Fibroblast of lung (primary cell): Measurements from ENCODE around the gene CLECL1.

Source experiments
- CTCF ChIP-seq, 2 donors: IDR thresholded peaks in 1 of 2; conservative IDR thresholded peaks in 1 of 2; 1 replicate in 1 of 2; 2 replicates in 1 of 2; pipeline ENCODE4 v1.5.1; 2011 to 2012; ENCODE audit warnings: low read length in 2 of 2, control low read depth in 1 of 2, inconsistent platforms in 1 of 2, low read depth in 1 of 2, mild to moderate bottlenecking in 1 of 2
- EZH2 ChIP-seq: IDR thresholded peaks from 2 replicates; pipeline ENCODE4 v1.5.1; 2012; ENCODE audit warnings: low read length, control low read depth, mild to moderate bottlenecking; ENCODE audit errors: missing control alignments

- no peak for TF ChIP-seq CTCF (conservative IDR thresholded peaks at IDR 0.05 in 1 of 2, IDR thresholded peaks at IDR 0.05 in 1 of 2; ENCODE audit: low read depth in 1 of 2, low read length in 2 of 2)
- no peak for TF ChIP-seq EZH2
Observed at GRCh38 chr12:9718968-9719367, 13.9 kb downstream of the CLECL1 start.
